Measurements from ENCODE around the gene LRRC52. TPM values are rescaled to one million over a fixed set of nuclear protein-coding genes. Genes with fewer than 3 reads are reported as not detected.

LRRC52 gene
- total RNA-seq, 1 experiment from 2014 or later, result not detected

- BruUV-seq (replicated peaks), result no TSS peak
- H3K27ac ChIP-seq (ENCODE audit: low read length), result no peak overlapping the region
- no peak for DNase-seq (ENCODE audit: low read depth, low spot score)
- POLR2A ChIA-PET, result no interaction called here
- TF ChIP-seq TCF7L2 (IDR thresholded peaks at IDR 0.05; ENCODE audit: low read depth, low read length), result no peak
- TF ChIP-seq REST (IDR thresholded peaks at IDR 0.05; ENCODE audit: insufficient read depth in 1 of 2, low read depth in 2 of 2, low read length in 1 of 2), result no peak
- no peak for TF ChIP-seq SIN3A (IDR thresholded peaks at IDR 0.05; ENCODE audit: borderline replicate concordance, insufficient read depth, low read depth, low read length)
- TF ChIP-seq POLR2AphosphoS5 (IDR thresholded peaks at IDR 0.05; ENCODE audit: low read depth, low read length), result no peak
- no peak for TF ChIP-seq CTCF (IDR thresholded peaks at IDR 0.05)
- intact Hi-C loops (cut with micrococcal nuclease; ENCODE audit: unreplicated experiment) (no loop called here), in situ Hi-C loops (cut with HindIII; ENCODE audit: low pct_unique_long_range_greater_than_20kb, low sequenced_read_pairs) (no loop called here)
- no peaks in the 10 kb centered on the region for H3K9me3 ChIP-seq (ENCODE audit: control insufficient read depth, insufficient read depth, low read depth, low read length)
- H3K4me3 ChIP-seq (ENCODE audit: low read depth in 2 of 2, low read length in 2 of 2), result no peak overlapping the region
- CTCF ChIA-PET, result no interaction called here
- no peaks in the 10 kb centered on the region for H3K4me1 ChIP-seq (ENCODE audit: control insufficient read depth, insufficient read depth, low read length)
- peaks cover 6% of the 10 kb centered on the region for H3K27me3 ChIP-seq (ENCODE audit: control insufficient read depth, insufficient read depth, low read length)
- no peaks in the 10 kb centered on the region for H3K36me3 ChIP-seq (ENCODE audit: control insufficient read depth, insufficient read depth, low read length)
- no peak for ATAC-seq
Measured at GRCh38 chr1:165580931-165581871, 37.4 kb downstream of the LRRC52 start.

- H3K36me3 ChIP-seq (ENCODE audit: control insufficient read depth, insufficient read depth, low read length), result no peaks in the 10 kb centered on the region
- intact Hi-C loops (cut with micrococcal nuclease; ENCODE audit: unreplicated experiment) (no loop called here), in situ Hi-C loops (cut with HindIII; ENCODE audit: low pct_unique_long_range_greater_than_20kb, low sequenced_read_pairs) (no loop called here)
- TF ChIP-seq REST (IDR thresholded peaks at IDR 0.05; ENCODE audit: insufficient read depth in 1 of 2, low read depth in 2 of 2, low read length in 1 of 2) (no peak), SIN3A (IDR thresholded peaks at IDR 0.05; ENCODE audit: borderline replicate concordance, insufficient read depth, low read depth, low read length) (no peak), TCF7L2 (IDR thresholded peaks at IDR 0.05; ENCODE audit: low read depth, low read length) (no peak), POLR2AphosphoS5 (IDR thresholded peaks at IDR 0.05; ENCODE audit: low read depth, low read length) (no peak), CTCF (IDR thresholded peaks at IDR 0.05) (no peak)
- H3K27me3 ChIP-seq (ENCODE audit: control insufficient read depth, insufficient read depth, low read length), result peaks cover 1% of the 10 kb centered on the region; the same call in 1 of the 2 replicates
- ChIA-PET CTCF (no interaction called here), POLR2A (no interaction called here)
- DNase-seq (ENCODE audit: low read depth, low spot score) (no peak), ATAC-seq (no peak)
- H3K4me1 ChIP-seq (ENCODE audit: control insufficient read depth, insufficient read depth, low read length), result no peaks in the 10 kb centered on the region
- no peak overlapping the region for H3K4me3 ChIP-seq (ENCODE audit: low read depth in 2 of 2, low read length in 2 of 2)
- H3K27ac ChIP-seq (ENCODE audit: low read length), result no peak overlapping the region
- H3K9me3 ChIP-seq (ENCODE audit: control insufficient read depth, insufficient read depth, low read depth, low read length), result no peaks in the 10 kb centered on the region
- BruUV-seq (replicated peaks), result no TSS peak
Measured at GRCh38 chr1:165581926-165582325, 38.1 kb downstream of the LRRC52 start.
